Naive thymus-derived CD8-positive, alpha-beta T cell (primary cell): Measurements from ENCODE around the gene CLDN18. TPM values are rescaled to one million over a fixed set of nuclear protein-coding genes. Genes with fewer than 3 reads are reported as not detected.

Experiments
- ATAC-seq, 2 donors: fragments of 150-1000 bp; cut with Tn5 transposase in 1 of 2; sonication (Bioruptor Pico), chemical (Tn5 transposase) in 1 of 2; 1 replicate in 1 of 2; 2 replicates in 1 of 2; pipeline ENCODE4 v1.10.0; 2021; ENCODE audit warnings: mild to moderate bottlenecking in 2 of 2, moderate library complexity in 2 of 2
- POLR2A ChIA-PET: fragments of 350-600 bp; sonication (Branson Sonifier 250); formaldehyde crosslinking; loops from one replicate; lab custom pipeline; 2021; ENCODE audit warnings: antibody characterized with exemption; lab: Charles Lee
- DNase-seq, 10 donors: peaks; one replicate each; pipeline versions ENCODE4 v3.0.0 to v3.0.0-alpha.2; 2020 to 2022
- H3K27ac Mint-ChIP-seq, 10 donors: one replicate each; pipeline ENCODE4 v1.8.0; 2020 to 2022; ENCODE audit warnings: mild to moderate bottlenecking in 10 of 10, mixed read lengths in 10 of 10, moderate library complexity in 4 of 10, inconsistent platforms in 1 of 10
- H3K27me3 Mint-ChIP-seq, 5 donors: one replicate each; pipeline ENCODE4 v1.8.0; 2021 to 2022; ENCODE audit warnings: mixed read lengths in 5 of 5
- H3K36me3 Mint-ChIP-seq, 3 donors: one replicate each; pipeline ENCODE4 v1.8.0; 2020 to 2022; ENCODE audit warnings: mixed read lengths in 3 of 3, mild to moderate bottlenecking in 2 of 3, inconsistent platforms in 1 of 3
- H3K4me1 Mint-ChIP-seq, 4 donors: one replicate each; pipeline ENCODE4 v1.8.0; 2021 to 2022; ENCODE audit warnings: mixed read lengths in 4 of 4
- H3K4me3 Mint-ChIP-seq, 10 donors: one replicate each; pipeline ENCODE4 v1.8.0; 2020 to 2022; ENCODE audit warnings: mild to moderate bottlenecking in 10 of 10, mixed read lengths in 10 of 10, moderate library complexity in 6 of 10, inconsistent platforms in 1 of 10
- H3K9me3 Mint-ChIP-seq, 9 donors: one replicate each; pipeline ENCODE4 v1.8.0; 2020 to 2022; ENCODE audit warnings: mixed read lengths in 9 of 9, mild to moderate bottlenecking in 3 of 9, inconsistent platforms in 1 of 9, moderate library complexity in 1 of 9
- polyA plus RNA-seq, 3 donors: library from polyadenylated mRNA; unstranded; fragments of 300-500 nt; fragmentation: Illumina TruSeq; gene quantifications; one replicate each; pipeline ENCODE4 v1.2.3, GENCODE V29; 2021
- total RNA-seq, 8 experiments: library from RNA in 2 of 8; stranded (reverse) in 2 of 8; gene quantifications; one replicate each; pipeline ENCODE4 v1.2.3 and lab custom pipeline; 2021 to 2026

Gene CLDN18
- total and polyA plus RNA-seq, 5 experiments from 2014 or later, result not detected

GRCh38 chr3:138003069-138003468 is 6.9 kb upstream of the CLDN18 start:
- POLR2A ChIA-PET, result no interaction called here
- ATAC-seq (no peak), DNase-seq (no peak)
- Mint-ChIP-seq H3K9me3 (no peaks in the 10 kb centered on the region), H3K27me3 (peaks cover 3 to 22% (median 15%) of the 10 kb centered on the region in 5 donors), H3K4me1 (no peaks in the 10 kb centered on the region), H3K27ac (no peak overlapping the region), H3K36me3 (no peaks in the 10 kb centered on the region), H3K4me3 (no peak overlapping the region)

DNA sequence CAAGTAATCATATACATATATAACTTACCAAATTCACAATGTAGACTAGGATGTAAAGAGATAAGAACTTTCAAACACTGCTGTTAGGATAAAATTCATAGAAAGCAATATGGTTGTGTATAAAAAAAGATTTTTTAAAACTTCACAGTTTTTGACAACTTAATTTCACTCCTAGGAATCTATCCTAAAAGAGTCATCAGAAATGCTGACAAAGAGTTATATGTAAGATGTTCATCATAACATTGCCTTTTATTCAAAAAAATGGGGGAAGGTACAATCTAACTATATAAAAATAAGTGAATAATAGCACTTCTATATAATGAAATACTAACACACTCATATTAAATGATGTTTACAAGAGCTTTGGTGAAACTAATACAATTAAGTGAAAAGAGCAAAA is 4.3 kb upstream of the CLDN18 start:
- H3K27me3 Mint-ChIP-seq, result peaks cover 0 to 2% (median 0%) of the 10 kb centered on the region in 5 donors
- ATAC-seq (no peak), DNase-seq (no peak)
- no peaks in the 10 kb centered on the region for H3K4me1 Mint-ChIP-seq
- no peak overlapping the region for H3K27ac Mint-ChIP-seq
- H3K9me3 Mint-ChIP-seq, result no peaks in the 10 kb centered on the region
- POLR2A ChIA-PET, result no interaction called here
- H3K36me3 Mint-ChIP-seq, result no peaks in the 10 kb centered on the region
- no peak overlapping the region for H3K4me3 Mint-ChIP-seq

- ATAC-seq (no peak), DNase-seq (no peak)
- Mint-ChIP-seq H3K9me3 (no peaks in the 10 kb centered on the region), H3K4me3 (no peak overlapping the region), H3K36me3 (no peaks in the 10 kb centered on the region), H3K27me3 (peaks cover 1 to 8% (median 4%) of the 10 kb centered on the region in 5 donors), H3K27ac (no peak overlapping the region), H3K4me1 (no peaks in the 10 kb centered on the region)
- POLR2A ChIA-PET, result no interaction called here
Measured at GRCh38 chr3:138007898-138008297, 2.1 kb upstream of the CLDN18 start.

GRCh38 chr3:138010273-138010590 is 267 bp downstream of the CLDN18 start:
- POLR2A ChIA-PET, result no interaction called here
- Mint-ChIP-seq H3K9me3 (no peaks in the 10 kb centered on the region), H3K36me3 (no peaks in the 10 kb centered on the region), H3K27me3 (peaks cover 1 to 8% (median 4%) of the 10 kb centered on the region in 5 donors), H3K27ac (no peak overlapping the region), H3K4me1 (no peaks in the 10 kb centered on the region), H3K4me3 (no peak overlapping the region)
- ATAC-seq (no peak), DNase-seq (no peak)

GRCh38 chr3:138011722-138012121 is 1.8 kb downstream of the CLDN18 start:
- Mint-ChIP-seq H3K9me3 (no peaks in the 10 kb centered on the region), H3K27me3 (peaks cover 1 to 8% (median 4%) of the 10 kb centered on the region in 5 donors), H3K4me1 (no peaks in the 10 kb centered on the region), H3K36me3 (no peaks in the 10 kb centered on the region), H3K4me3 (no peak overlapping the region), H3K27ac (no peak overlapping the region)
- POLR2A ChIA-PET, result no interaction called here
- no peak for DNase-seq
- no peak for ATAC-seq

DNA sequence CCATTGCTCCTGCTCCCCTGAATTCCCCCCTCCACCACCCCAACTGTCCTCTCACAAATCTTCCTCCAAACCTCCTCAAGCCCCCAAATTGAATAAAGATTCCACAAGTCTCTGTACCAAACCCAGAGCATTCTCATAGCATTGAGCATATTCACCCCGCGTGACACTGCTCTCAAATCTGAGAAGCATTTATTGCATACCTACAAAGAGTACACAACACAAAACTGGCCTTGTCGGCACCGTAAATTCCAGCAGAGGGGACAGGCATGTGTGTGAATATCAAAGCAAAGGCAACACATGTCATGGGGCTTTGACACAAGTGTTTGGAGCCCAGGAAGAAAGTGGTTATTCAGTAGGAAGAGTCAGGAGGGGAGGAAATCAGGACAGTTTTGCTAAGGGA is 2.6 kb downstream of the CLDN18 start:
- H3K4me1 Mint-ChIP-seq, result no peaks in the 10 kb centered on the region
- no peak for DNase-seq
- no peaks in the 10 kb centered on the region for H3K36me3 Mint-ChIP-seq

DNA sequence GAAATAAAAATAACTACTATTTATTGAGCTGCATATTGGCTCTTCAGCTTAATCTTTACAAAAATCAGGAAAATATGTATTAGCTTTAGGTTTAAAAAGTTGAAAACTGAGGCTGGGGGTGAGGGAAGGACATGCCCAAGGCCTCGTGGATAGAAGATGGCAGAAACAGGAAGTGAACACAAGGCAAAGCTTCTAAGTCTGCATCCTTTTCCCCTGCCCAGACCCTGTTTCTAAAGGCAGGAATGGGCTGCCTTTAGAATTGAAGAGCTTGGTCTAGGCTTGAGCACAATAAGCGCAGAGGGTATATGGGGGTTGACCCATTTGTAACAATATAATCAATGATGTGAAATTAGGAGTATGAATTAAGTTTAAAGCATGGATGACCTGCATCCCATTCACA is 6.1 kb downstream of the CLDN18 start:
- H3K4me1 Mint-ChIP-seq, result no peaks in the 10 kb centered on the region
- ATAC-seq (no peak), DNase-seq (no peak)
- peaks cover 0 to 4% (median 1%) of the 10 kb centered on the region in 9 donors for H3K9me3 Mint-ChIP-seq
- POLR2A ChIA-PET, result no interaction called here
- H3K4me3 Mint-ChIP-seq, result no peak overlapping the region
- no peak overlapping the region for H3K27ac Mint-ChIP-seq
- no peaks in the 10 kb centered on the region for H3K36me3 Mint-ChIP-seq
- peaks cover 0 to 8% (median 4%) of the 10 kb centered on the region in 5 donors for H3K27me3 Mint-ChIP-seq

More for the DNA sequence above, 2.6 kb downstream of the CLDN18 start:
- H3K27ac Mint-ChIP-seq, result no peak overlapping the region
- no peak for ATAC-seq
- H3K9me3 Mint-ChIP-seq, result peaks cover 0 to 2% (median 0%) of the 10 kb centered on the region in 9 donors
- POLR2A ChIA-PET, result no interaction called here
- H3K4me3 Mint-ChIP-seq, result no peak overlapping the region
- H3K27me3 Mint-ChIP-seq, result peaks cover 0 to 8% (median 4%) of the 10 kb centered on the region in 5 donors

DNA sequence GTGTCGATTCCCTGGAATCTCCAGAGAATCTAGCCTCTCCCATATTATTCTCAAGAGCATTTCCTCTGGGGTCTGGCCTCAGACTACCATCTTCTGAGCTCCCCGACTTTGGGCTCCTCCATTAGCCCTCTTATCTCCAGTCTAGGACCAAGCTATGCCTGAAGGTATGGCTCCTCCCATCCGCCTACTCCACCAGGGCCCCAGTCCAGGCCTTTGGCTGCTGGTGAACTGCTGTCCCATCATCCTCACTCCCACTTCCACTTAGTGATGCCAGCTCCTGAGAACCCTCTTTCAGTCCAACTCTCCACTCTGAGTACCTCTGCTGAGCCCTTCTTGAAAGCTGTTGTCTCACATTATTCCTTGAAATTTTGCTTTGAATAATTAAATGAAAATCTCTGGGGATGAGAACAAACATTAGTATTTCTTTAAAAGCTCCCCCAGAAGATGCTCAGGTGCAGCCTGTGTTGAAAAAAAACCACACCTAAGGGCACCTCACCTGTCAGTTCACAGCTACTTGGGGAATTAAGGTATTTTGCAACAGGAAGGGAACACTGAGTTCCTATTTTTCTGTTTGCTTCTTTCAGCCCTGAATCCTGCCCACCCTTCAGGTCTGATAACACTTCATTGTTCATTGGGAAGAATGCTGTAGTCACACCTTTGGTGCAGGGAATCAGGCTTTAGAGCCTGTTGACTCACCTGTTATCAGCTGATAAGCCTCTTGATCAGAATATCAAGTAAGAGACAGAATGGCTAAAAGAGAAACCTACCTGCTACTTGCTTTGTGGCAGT is 9.5 kb downstream of the CLDN18 start:
- Mint-ChIP-seq H3K36me3 (no peaks in the 10 kb centered on the region), H3K4me1 (no peaks in the 10 kb centered on the region), H3K4me3 (no peak overlapping the region), H3K9me3 (peaks cover 0 to 4% (median 1%) of the 10 kb centered on the region in 9 donors), H3K27me3 (peaks cover 0 to under 1% (median 0%) of the 10 kb centered on the region in 5 donors), H3K27ac (no peak overlapping the region)
- POLR2A ChIA-PET, result no interaction called here
- ATAC-seq (no peak), DNase-seq (no peak)

DNA sequence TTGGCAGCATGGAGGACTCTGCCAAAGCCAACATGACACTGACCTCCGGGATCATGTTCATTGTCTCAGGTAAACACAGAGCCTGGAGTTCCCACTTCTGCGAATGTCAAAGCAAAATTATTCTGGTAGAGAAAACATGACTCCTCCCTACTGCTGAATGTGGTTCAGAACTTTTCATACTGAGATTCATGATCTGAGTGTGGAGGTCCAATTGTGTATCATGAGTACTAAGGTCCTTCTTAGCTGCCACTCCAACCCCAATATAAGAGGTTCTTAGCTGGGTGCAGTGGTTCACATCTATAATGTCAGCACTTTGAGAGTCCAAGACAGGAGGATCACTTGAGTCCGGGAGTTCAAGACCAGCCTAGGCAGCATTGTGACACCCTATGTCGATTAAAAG is 13.8 kb downstream of the CLDN18 start:
- no peak overlapping the region for H3K4me3 Mint-ChIP-seq
- POLR2A ChIA-PET, result no interaction called here
- no peak for DNase-seq
- H3K9me3 Mint-ChIP-seq, result peaks cover 0 to 2% (median 0%) of the 10 kb centered on the region in 9 donors
- H3K27me3 Mint-ChIP-seq, result peaks cover 0 to 25% (median 4%) of the 10 kb centered on the region in 5 donors
- no peaks in the 10 kb centered on the region for H3K4me1 Mint-ChIP-seq
- H3K27ac Mint-ChIP-seq, result no peak overlapping the region
- H3K36me3 Mint-ChIP-seq, result no peaks in the 10 kb centered on the region
- ATAC-seq, result no peak

DNA sequence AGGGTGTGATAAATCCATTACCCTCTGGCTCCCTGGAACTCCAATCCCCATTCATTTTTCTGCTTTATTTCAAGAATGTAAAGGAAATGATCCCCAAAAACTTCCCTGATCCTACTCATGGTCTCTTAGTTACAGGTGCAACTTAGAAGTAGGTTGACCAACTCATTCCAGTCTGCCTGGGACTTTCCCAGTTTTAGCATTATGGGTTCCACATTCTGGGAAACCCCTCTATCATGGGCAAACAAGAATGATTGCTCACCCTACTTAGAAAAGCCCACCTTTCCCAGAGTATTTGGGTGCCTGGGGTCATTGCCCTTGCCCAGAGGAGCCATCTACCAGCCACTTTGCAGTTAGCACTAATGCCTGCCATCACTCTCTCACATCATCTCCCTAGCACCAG is 15.6 kb downstream of the CLDN18 start:
- Mint-ChIP-seq H3K27me3 (peaks cover 0 to 25% (median 4%) of the 10 kb centered on the region in 5 donors), H3K4me3 (no peak overlapping the region), H3K27ac (no peak overlapping the region), H3K4me1 (no peaks in the 10 kb centered on the region), H3K36me3 (no peaks in the 10 kb centered on the region), H3K9me3 (no peaks in the 10 kb centered on the region)
- DNase-seq, result no peak
- POLR2A ChIA-PET, result no interaction called here
- no peak for ATAC-seq

GRCh38 chr3:138027821-138028220 is 17.9 kb downstream of the CLDN18 start:
- no peaks in the 10 kb centered on the region for H3K4me1 Mint-ChIP-seq
- H3K27ac Mint-ChIP-seq, result no peak overlapping the region
- peaks cover 0 to 25% (median 4%) of the 10 kb centered on the region in 5 donors for H3K27me3 Mint-ChIP-seq
- POLR2A ChIA-PET, result no interaction called here
- H3K36me3 Mint-ChIP-seq, result no peaks in the 10 kb centered on the region
- no peak for ATAC-seq
- H3K9me3 Mint-ChIP-seq, result no peaks in the 10 kb centered on the region
- DNase-seq, result no peak
- no peak overlapping the region for H3K4me3 Mint-ChIP-seq

DNA sequence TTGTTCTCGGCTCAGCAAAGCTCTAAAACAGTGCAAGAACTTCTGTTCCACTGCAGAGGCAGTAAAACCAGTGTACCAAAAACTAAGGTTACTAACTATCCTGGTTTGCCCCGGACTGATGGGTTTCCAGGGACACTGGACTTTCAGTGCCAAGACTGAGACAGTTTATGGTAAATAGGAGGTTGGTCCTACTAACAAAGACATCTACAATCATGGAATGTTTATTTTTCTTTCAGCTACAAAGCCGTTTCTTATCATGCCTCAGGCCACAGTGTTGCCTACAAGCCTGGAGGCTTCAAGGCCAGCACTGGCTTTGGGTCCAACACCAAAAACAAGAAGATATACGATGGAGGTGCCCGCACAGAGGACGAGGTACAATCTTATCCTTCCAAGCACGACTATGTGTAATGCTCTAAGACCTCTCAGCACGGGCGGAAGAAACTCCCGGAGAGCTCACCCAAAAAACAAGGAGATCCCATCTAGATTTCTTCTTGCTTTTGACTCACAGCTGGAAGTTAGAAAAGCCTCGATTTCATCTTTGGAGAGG is 20.8 kb downstream of the CLDN18 start:
- Mint-ChIP-seq H3K36me3 (no peaks in the 10 kb centered on the region), H3K27ac (no peak overlapping the region), H3K27me3 (peaks cover 2 to 35% (median 6%) of the 10 kb centered on the region in 5 donors), H3K9me3 (no peaks in the 10 kb centered on the region), H3K4me3 (no peak overlapping the region), H3K4me1 (no peaks in the 10 kb centered on the region)
- POLR2A ChIA-PET, result no interaction called here
- no peak for DNase-seq
- no peak for ATAC-seq

GRCh38 chr3:138031536-138031935 is 21.6 kb downstream of the CLDN18 start:
- POLR2A ChIA-PET, result no interaction called here
- Mint-ChIP-seq H3K36me3 (no peaks in the 10 kb centered on the region), H3K27ac (no peak overlapping the region), H3K9me3 (no peaks in the 10 kb centered on the region), H3K4me3 (no peak overlapping the region), H3K27me3 (peaks cover 2 to 32% (median 6%) of the 10 kb centered on the region in 5 donors), H3K4me1 (no peaks in the 10 kb centered on the region)
- DNase-seq (no peak), ATAC-seq (no peak)

- no peak for DNase-seq
- Mint-ChIP-seq H3K4me3 (no peak overlapping the region), H3K27ac (no peak overlapping the region), H3K36me3 (no peaks in the 10 kb centered on the region), H3K4me1 (no peaks in the 10 kb centered on the region), H3K9me3 (no peaks in the 10 kb centered on the region), H3K27me3 (peaks cover 6 to 24% (median 7%) of the 10 kb centered on the region in 5 donors)
- POLR2A ChIA-PET, result no interaction called here
- no peak for ATAC-seq
Measured at GRCh38 chr3:138032567-138032966, 22.6 kb downstream of the CLDN18 start.
